IMR-90 (cell line): Measurements from ENCODE around the gene C1QTNF7. TPM values are rescaled to one million over a fixed set of nuclear protein-coding genes. Genes with fewer than 3 reads are reported as not detected.

Source experiments
- ATAC-seq: fragments of 200-7000 bp; cut with Tn5 transposase; 2 replicates; pipeline ENCODE4 v1.9.1; 2020; ENCODE audit warnings: low read depth, mild to moderate bottlenecking, moderate library complexity
- BruUV-seq: library from RNA; stranded (reverse); fragments of 400-500 nt; replicated peaks from 2 replicates; lab custom pipeline; 2021; lab: Mats Ljungman, UMichigan
- CTCF ChIA-PET: fragments of 300-600 bp; formaldehyde crosslinking; extraction: SDS; loops from one replicate; lab custom pipeline; 2021; ENCODE audit warnings: antibody characterized with exemption; lab: Yijun Ruan, JAX
- POLR2A ChIA-PET: fragments of 300-600 bp; sonication (Branson Sonifier 250); formaldehyde crosslinking; loops from one replicate; lab custom pipeline; 2022; ENCODE audit warnings: antibody characterized with exemption; ENCODE audit not compliant: unreplicated experiment; lab: Charles Lee
- DNase-seq: peaks from one replicate; pipeline ENCODE4 v3.0.0; 2013
- H2AFZ ChIP-seq: replicated peaks from 2 replicates; pipeline ENCODE3; 2013; ENCODE audit warnings: low read length, mild to moderate bottlenecking; ENCODE audit not compliant: poor library complexity
- H2AK5ac ChIP-seq: 2 replicates; pipeline ENCODE4 v1.6.1; 2013; ENCODE audit warnings: low read depth, low read length, inconsistent platforms
- H2AK9ac ChIP-seq: replicated peaks from 2 replicates; pipeline ENCODE3; 2013; ENCODE audit warnings: mild to moderate bottlenecking, low read depth, low read length, moderate library complexity; ENCODE audit not compliant: poor library complexity
- H2BK120ac ChIP-seq: 2 replicates; pipeline ENCODE4 v1.6.1; 2013; ENCODE audit warnings: low read depth, low read length, inconsistent platforms
- H2BK15ac ChIP-seq: 3 replicates; pipeline ENCODE4 v1.6.1; 2013; ENCODE audit warnings: low read depth, low read length, inconsistent platforms
- H2BK20ac ChIP-seq: 2 replicates; pipeline ENCODE4 v1.6.1; 2013; ENCODE audit warnings: low read depth, mild to moderate bottlenecking, inconsistent platforms, low read length, moderate library complexity
- H2BK5ac ChIP-seq: 2 replicates; pipeline ENCODE4 v1.6.1; 2013; ENCODE audit warnings: mild to moderate bottlenecking, low read depth, low read length, inconsistent platforms; ENCODE audit not compliant: poor library complexity, severe bottlenecking
- H3K14ac ChIP-seq: replicated peaks from 2 replicates; pipeline ENCODE4 v1.6.1; 2013; ENCODE audit warnings: low read depth, low read length, inconsistent platforms
- H3K18ac ChIP-seq: 2 replicates; pipeline ENCODE4 v1.6.1; 2013; ENCODE audit warnings: low read depth, low read length, control low read depth
- H3K23ac ChIP-seq: 2 replicates; pipeline ENCODE4 v1.6.1; 2013; ENCODE audit warnings: low read depth, low read length, inconsistent platforms
- H3K27ac ChIP-seq: 2 replicates; pipeline ENCODE4 v1.5.1; 2013; ENCODE audit warnings: mild to moderate bottlenecking, control low read depth, low read length; ENCODE audit not compliant: insufficient read depth
- H3K27me3 ChIP-seq: 2 replicates; pipeline ENCODE4 v1.6.1; 2013; ENCODE audit warnings: low read length; ENCODE audit not compliant: control insufficient read depth, insufficient read depth
- H3K36me3 ChIP-seq: 2 replicates; pipeline ENCODE4 v1.6.1; 2013; ENCODE audit warnings: low read length, mixed read lengths; ENCODE audit not compliant: control insufficient read depth, insufficient read depth
- H3K4ac ChIP-seq: 2 replicates; pipeline ENCODE4 v1.6.1; 2013; ENCODE audit warnings: low read depth, low read length, inconsistent platforms
- H3K4me1 ChIP-seq: 2 replicates; pipeline ENCODE4 v1.6.1; 2013; ENCODE audit warnings: low read length, mixed read lengths; ENCODE audit not compliant: control insufficient read depth, insufficient read depth
- H3K4me2 ChIP-seq: 2 replicates; pipeline ENCODE4 v1.6.1; 2013; ENCODE audit warnings: low read depth, mild to moderate bottlenecking, control low read depth, low read length, moderate library complexity
- H3K4me3 ChIP-seq: 2 replicates; pipeline ENCODE4 v1.5.1; 2013; ENCODE audit warnings: low read depth, mild to moderate bottlenecking, control low read depth, low read length, moderate library complexity; ENCODE audit not compliant: insufficient read depth
- H3K56ac ChIP-seq: 2 replicates; pipeline ENCODE4 v1.6.1; 2013; ENCODE audit warnings: low read length, inconsistent platforms; ENCODE audit not compliant: insufficient read depth; ENCODE audit errors: extremely low read depth
- H3K79me1 ChIP-seq, 2 experiments: 2 replicates each; pipeline ENCODE4 v1.6.1; 2013; ENCODE audit warnings: low read length in 2 of 2, inconsistent platforms in 1 of 2, low read depth in 1 of 2
- H3K9ac ChIP-seq: 2 replicates; pipeline ENCODE4 v1.6.1; 2013; ENCODE audit warnings: low read depth, low read length, control low read depth
- H3K9me1 ChIP-seq: 2 replicates; pipeline ENCODE4 v1.6.1; 2013; ENCODE audit warnings: low read length, inconsistent platforms; ENCODE audit not compliant: insufficient read depth
- H3K9me3 ChIP-seq: 2 replicates; pipeline ENCODE4 v1.6.1; 2013; ENCODE audit warnings: low read length; ENCODE audit not compliant: control insufficient read depth, insufficient read depth
- H4K20me1 ChIP-seq: 2 replicates; pipeline ENCODE4 v1.6.1; 2013; ENCODE audit warnings: low read length, inconsistent platforms; ENCODE audit not compliant: insufficient read depth
- H4K5ac ChIP-seq: 2 replicates; pipeline ENCODE4 v1.6.1; 2013; ENCODE audit warnings: mild to moderate bottlenecking, low read depth, low read length, control low read depth
- H4K8ac ChIP-seq, 2 experiments: 2 replicates each; pipeline ENCODE4 v1.6.1; 2013; ENCODE audit warnings: low read depth in 2 of 2, low read length in 2 of 2, control low read depth in 1 of 2, inconsistent platforms in 1 of 2
- H4K91ac ChIP-seq: 2 replicates; pipeline ENCODE4 v1.6.1; 2013; ENCODE audit warnings: low read depth, low read length, inconsistent platforms; ENCODE audit not compliant: insufficient read depth
- BHLHE40 ChIP-seq: fragments of 150-350 bp; IDR thresholded peaks from 2 replicates; pipeline ENCODE4 v1.6.1; 2016; ENCODE audit warnings: mild to moderate bottlenecking, low read depth, low read length
- MXI1 ChIP-seq: IDR thresholded peaks from 2 replicates; pipeline ENCODE4 v1.6.1; 2012; ENCODE audit warnings: low read depth, mild to moderate bottlenecking, low read length, moderate library complexity, borderline replicate concordance
- dilution Hi-C: fragments of 300-500 bp; cut with HindIII; formaldehyde crosslinking; loops from one replicate; pipeline ENCODE4 v1.14.3; 2018; ENCODE audit warnings: low sequenced_read_pairs; ENCODE audit not compliant: unreplicated experiment
- in situ Hi-C: fragments of 300-500 bp; cut with MboI; formaldehyde crosslinking; loops from 3 replicates; pipeline ENCODE4 v1.14.3; 2019; ENCODE audit warnings: low sequenced_read_pairs, inconsistent platforms, mixed read lengths
- intact Hi-C: fragments of 100-400 bp; cut with micrococcal nuclease; formaldehyde crosslinking; loops from 2 replicates; pipeline ENCODE4 v1.10.0; 2022
- polyA plus RNA-seq, 3 experiments: library from polyadenylated mRNA; depleted of rRNA; stranded (reverse); fragments of >200 nt; gene quantifications; 2 replicates each; pipeline ENCODE4 v1.2.3, GENCODE V29; 2012; ENCODE audit warnings: low replicate concordance in 1 of 3
- total RNA-seq: library from RNA; depleted of rRNA; stranded (reverse); fragments of >200 nt; gene quantifications from 2 replicates; pipeline ENCODE4 v1.2.3, GENCODE V29; 2012

The C1QTNF7 gene
- total and polyA plus RNA-seq, 2 of the 4 experiments (the other 2 are of a cell fraction), result 0.12 to 0.18 TPM

DNA sequence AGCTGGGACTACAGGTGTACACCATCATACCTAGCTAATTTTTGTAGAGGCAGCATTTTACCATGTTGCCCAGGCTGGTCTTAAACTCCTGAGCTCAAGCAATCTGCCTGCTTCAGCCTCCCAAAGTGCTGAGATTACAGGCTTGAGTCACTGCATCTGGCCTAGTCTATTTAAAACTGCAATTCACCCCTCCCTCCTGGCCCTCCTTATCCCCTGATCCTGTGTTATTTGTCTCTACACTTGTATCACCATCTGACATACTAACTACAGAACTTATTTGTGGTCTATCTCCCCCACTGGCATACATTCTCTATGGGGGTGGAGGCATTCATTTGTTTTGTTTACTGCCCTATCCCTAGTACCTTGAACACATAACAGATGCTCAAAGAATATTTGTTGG lies 65.6 kb downstream of the C1QTNF7 start:
- H2BK120ac ChIP-seq, result no peak overlapping the region
- H3K56ac ChIP-seq, result no peak overlapping the region
- peaks cover 4 to 11% of the 10 kb centered on the region in 2 experiments; a peak in 3 of 4 replicates for H3K79me1 ChIP-seq
- no peaks in the 10 kb centered on the region for H3K27me3 ChIP-seq
- no peak for TF ChIP-seq MXI1
- TF ChIP-seq BHLHE40, result no peak
- ATAC-seq (peak; percentile 42; the same call in 1 of the 2 replicates), DNase-seq (peak; percentile 17)
- no peak overlapping the region for H4K5ac ChIP-seq
- H4K20me1 ChIP-seq, result peaks cover 2% of the 10 kb centered on the region; the same call in 1 of the 2 replicates
- H2AFZ ChIP-seq, result no peak overlapping the region
- peaks cover 6% of the 10 kb centered on the region for H3K9me3 ChIP-seq
- intact Hi-C loops (no loop called here), in situ Hi-C loops (loop anchor here (25.0 kb wide), 1 partner anchor 719 kb away; no protein-coding TSS in a partner anchor), dilution Hi-C loops (no loop called here)
- no peak overlapping the region for H3K9ac ChIP-seq
- no peak overlapping the region for H3K4me2 ChIP-seq
- CTCF ChIA-PET, result no interaction called here
- no peak overlapping the region for H3K14ac ChIP-seq
- H2BK20ac ChIP-seq, result no peak overlapping the region
- no peak overlapping the region for H3K4ac ChIP-seq
- no peak overlapping the region for H3K23ac ChIP-seq
- POLR2A ChIA-PET, result no interaction called here
- H4K8ac ChIP-seq, result no peak overlapping the region
- no peak overlapping the region for H4K91ac ChIP-seq
- no peak overlapping the region for H3K18ac ChIP-seq
- H3K36me3 ChIP-seq, result no peaks in the 10 kb centered on the region
- no peak overlapping the region for H2BK15ac ChIP-seq
- H3K4me1 ChIP-seq, result peaks cover 7% of the 10 kb centered on the region; the same call in 1 of the 2 replicates
- H3K4me3 ChIP-seq, result no peak overlapping the region
- H2AK9ac ChIP-seq, result no peak overlapping the region
- H2AK5ac ChIP-seq, result no peak overlapping the region
- H3K9me1 ChIP-seq, result no peaks in the 10 kb centered on the region; the same call in 1 of the 2 replicates
- no peak overlapping the region for H3K27ac ChIP-seq
- no peak overlapping the region for H2BK5ac ChIP-seq
- BruUV-seq, result no TSS peak
